GM12872 (cell line): ENCODE data around the gene ACAP1.

Source experiments
- CTCF ChIP-seq: IDR thresholded peaks from 3 replicates; pipeline ENCODE4 v1.5.1; 2011; ENCODE audit warnings: low read depth, mild to moderate bottlenecking, low read length, moderate library complexity; ENCODE audit not compliant: insufficient read depth

Gene ACAP1

GRCh38 chr17:7393613-7394451 lies 57.5 kb downstream of the ACAP1 start:
- TF ChIP-seq CTCF, result 0 out of 3 replicates have a peak, but pooled peaks have one; percentile 6

- TF ChIP-seq CTCF, result peak; percentile 68
These were observed 58.3 kb downstream of the ACAP1 start, which contains the start of gene PLSCR3 for GRCh38 chr17:7394452-7395191. PLSCR3 (minus strand) TSS chr17:7394525; CDS start chr17:7394110, 415 bp downstream.

- 0 out of 3 replicates have a peak, but pooled peaks have one; percentile 5 for TF ChIP-seq CTCF
These were observed 59.8 kb downstream of the ACAP1 start for GRCh38 chr17:7396147-7396546.

- no peak for TF ChIP-seq CTCF
These were observed 62.3 kb downstream of the ACAP1 start for GRCh38 chr17:7398612-7399011.
